K562 (cell line): ENCODE measurements around the gene EZH1. TPM values are rescaled to one million over a fixed set of nuclear protein-coding genes. Genes with fewer than 3 reads are reported as not detected.

Experiments
- ATAC-seq: fragments of 200-7000 bp; cut with Tn5 transposase; 3 replicates; pipeline ENCODE4 v1.9.1; 2020; ENCODE audit warnings: moderate library complexity
- BruUV-seq: library from RNA; stranded (reverse); fragments of 400-500 nt; replicated peaks from 2 replicates; lab custom pipeline; 2021; lab: Mats Ljungman, UMichigan
- CTCF ChIA-PET: fragments of 300-600 bp; formaldehyde crosslinking; extraction: SDS; loops from one replicate; lab custom pipeline; 2021; ENCODE audit warnings: low intra/inter-chr PET ratio; lab: Yijun Ruan, JAX
- POLR2A ChIA-PET: fragments of 300-600, 350-650 bp; sonication (Branson Sonifier 250); formaldehyde crosslinking; extraction: SDS; loops from one replicate; lab custom pipeline; 2021; ENCODE audit warnings: antibody characterized with exemption, inconsistent platforms; lab: Yijun Ruan, JAX
- DNase-seq, 4 experiments: peaks; one replicate each; pipeline versions ENCODE4 v3.0.0 to v3.0.0-alpha.2; 2011 to 2018; ENCODE audit warnings: low spot score in 3 of 4, mixed read lengths in 3 of 4; ENCODE audit errors: extremely low read depth in 1 of 4
- FAIRE-seq: peaks from 2 replicates; lab custom pipeline; 2011; peaks lifted over from hg19 to GRCh38; lab: Jason Lieb, UNC
- H2AFZ ChIP-seq: 2 replicates; pipeline ENCODE4 v1.6.0; 2011; ENCODE audit warnings: low read depth, low read length, control low read depth, inconsistent platforms
- H3K27ac ChIP-seq: fragments of 200-600 bp; 3 replicates; pipeline ENCODE4 v1.8.0; 2011; ENCODE audit warnings: low read depth, mild to moderate bottlenecking, control low read depth, inconsistent platforms, low read length, moderate library complexity, mixed read lengths; ENCODE audit errors: extremely low read depth
- H3K27me3 ChIP-seq, 2 experiments: fragments of 300-600 bp in 1 of 2; 2 replicates in 1 of 2; 3 replicates in 1 of 2; pipeline versions ENCODE4 v1.6.0 to v1.8.0; 2011; ENCODE audit warnings: inconsistent platforms in 2 of 2, low read length in 2 of 2, mild to moderate bottlenecking in 1 of 2, mixed read lengths in 1 of 2, moderate library complexity in 1 of 2; ENCODE audit not compliant: control insufficient read depth in 2 of 2, insufficient read depth in 2 of 2
- H3K36me3 ChIP-seq: fragments of 300-600 bp; 3 replicates; pipeline ENCODE4 v1.8.0; 2011; ENCODE audit warnings: mild to moderate bottlenecking, low read length, inconsistent platforms; ENCODE audit not compliant: control insufficient read depth, insufficient read depth
- H3K4me1 ChIP-seq, 2 experiments: fragments of 200-600 bp in 1 of 2; replicated peaks in 1 of 2; 2 replicates in 1 of 2; 3 replicates in 1 of 2; pipeline versions ENCODE4 v1.5.1 to v1.8.0; 2011; ENCODE audit warnings: inconsistent platforms in 2 of 2, low read length in 2 of 2, mild to moderate bottlenecking in 1 of 2, mixed read lengths in 1 of 2, moderate library complexity in 1 of 2; ENCODE audit not compliant: control insufficient read depth in 2 of 2, insufficient read depth in 2 of 2
- H3K4me2 ChIP-seq: 2 replicates; pipeline ENCODE4 v1.6.1; 2011; ENCODE audit warnings: low read length, control low read depth, inconsistent platforms, mixed read lengths; ENCODE audit not compliant: insufficient read depth
- H3K4me3 ChIP-seq: fragments of 200-600 bp; sonication (generic), shearing (Covaris generic); 2 replicates; pipeline ENCODE4 v1.5.1; 2016; ENCODE audit warnings: control low read depth, inconsistent platforms
- H3K79me2 ChIP-seq: fragments of 200-600 bp; 3 replicates; pipeline ENCODE4 v1.8.0; 2011; ENCODE audit warnings: low read length, inconsistent platforms; ENCODE audit not compliant: control insufficient read depth, insufficient read depth
- H3K9ac ChIP-seq, 2 experiments: 2 replicates each; pipeline versions ENCODE4 v1.6.0 to v1.6.1; 2011; ENCODE audit warnings: low read depth in 2 of 2, low read length in 2 of 2, control low read depth in 1 of 2, inconsistent platforms in 1 of 2, mild to moderate bottlenecking in 1 of 2, mixed read lengths in 1 of 2; ENCODE audit not compliant: insufficient read depth in 1 of 2
- H3K9me1 ChIP-seq: one replicate; pipeline ENCODE4 v1.6.0; 2011; ENCODE audit warnings: inconsistent platforms, mild to moderate bottlenecking, low read length, moderate library complexity; ENCODE audit not compliant: control insufficient read depth, insufficient read depth
- H3K9me3 ChIP-seq: replicated peaks from 2 replicates; pipeline ENCODE4 v1.5.1; 2011; ENCODE audit warnings: low read depth, low read length, inconsistent platforms; ENCODE audit not compliant: control insufficient read depth, insufficient read depth
- H4K20me1 ChIP-seq: replicated peaks from 2 replicates; pipeline ENCODE4 v1.6.1; 2011; ENCODE audit warnings: low read length, inconsistent platforms, mixed read lengths; ENCODE audit not compliant: control insufficient read depth, insufficient read depth
- GATA2 ChIP-seq: sonication (generic); formaldehyde crosslinking; IDR thresholded peaks from 2 replicates; pipeline ENCODE4 v1.4.0; 2020; ENCODE audit warnings: mild to moderate bottlenecking, missing genetic modification reagents
- NCOA1 ChIP-seq: fragments of 450-650 bp; IDR thresholded peaks from 2 replicates; pipeline ENCODE4 v1.6.1; 2016; ENCODE audit warnings: low read depth
- POLR2B ChIP-seq: fragments of 450-650 bp; IDR thresholded peaks from 2 replicates; pipeline ENCODE4 v1.6.1; 2018; ENCODE audit warnings: low read depth; ENCODE audit not compliant: partially characterized antibody
- ZNF449 ChIP-seq: fragments of 250-450 bp; sonication (Bioruptor Pico); IDR thresholded peaks from 2 replicates; pipeline ENCODE4 v1.8.0; 2022; ENCODE audit warnings: moderate library complexity, mild to moderate bottlenecking, inconsistent platforms
- WGBS: fragments of 100-300 bp; shearing (Covaris generic); methylation state at CpG from one replicate; pipeline ENCODE4 v1.1.6; 2016; ENCODE audit warnings: low coverage, mixed read lengths; ENCODE audit not compliant: insufficient coverage; ENCODE audit errors: missing lambda C conversion rate; 5-methylcytosine and 5-hydroxymethylcytosine counted together
- in situ Hi-C: fragments of 300-500 bp; cut with MboI; formaldehyde crosslinking; loops from 4 replicates; pipeline ENCODE4 v1.15.0; 2018; ENCODE audit warnings: inconsistent platforms, mixed read lengths
- intact Hi-C: fragments of 100-400 bp; cut with micrococcal nuclease; formaldehyde crosslinking; loops from 2 replicates; pipeline ENCODE4 v1.14.2; 2022
- polyA plus RNA-seq, 8 experiments: library from polyadenylated mRNA; depleted of rRNA in 4 of 8; stranded (reverse) in 5 of 8; unstranded in 3 of 8; fragments of >200 nt; fragmentation: Nextera tagmentation in 2 of 8; fragmentation: Illumina TruSeq in 1 of 8; extraction: Ambion mirVana in 2 of 8; extraction: Trizol in 1 of 8; gene quantifications; 2 replicates each; pipeline versions ENCODE4 v1.2.1 to v1.2.3, GENCODE V29; 2011 to 2014; ENCODE audit warnings: inconsistent platforms in 1 of 8, missing spikeins in 1 of 8
- total RNA-seq, 7 experiments: library from RNA; depleted of rRNA in 6 of 7; stranded (reverse); fragments of >200 nt in 6 of 7; fragmentation: Illumina TruSeq in 2 of 7; extraction: Trizol in 2 of 7; gene quantifications; 2 replicates each; pipeline versions ENCODE4 v1.2.1 to v1.2.3, GENCODE V29; 2011 to 2021; ENCODE audit warnings: low replicate concordance in 1 of 7

EZH1 gene
- total and polyA plus RNA-seq, 9 of the 15 experiments (the other 6 are each of a cell fraction or from before 2014, with no cell fraction given): 8.6 to 40.8 (median 22.9) TPM

- Histone ChIP-seq H3K4me2 (no peak overlapping the region), H3K79me2 (no peaks in the 10 kb centered on the region)
- POLR2A ChIA-PET: interaction anchor here (2.0 kb wide), 1 partner anchor 14 kb away, joined by 11 read pairs; no protein-coding TSS in a partner anchor
- no peak for TF ChIP-seq GATA2 (CRISPR knock-in tag)
- TF ChIP-seq POLR2B: no peak
- TF ChIP-seq NCOA1: no peak
- TF ChIP-seq ZNF449 (CRISPR knock-in tag): no peak
- TF ChIP-seq, all 486 proteins: peak for 0
- in situ Hi-C loops (no loop called here), intact Hi-C loops (no loop called here)
- WGBS: 77% methylated on average over 13 of the region's 14 CpGs
- H3K4me3 ChIP-seq: no peak overlapping the region
- H3K36me3 ChIP-seq: no peaks in the 10 kb centered on the region
- H3K9ac ChIP-seq: peak overlapping the region in 1 of 2 experiments; percentile 15; a peak in 1 of 4 replicates
- H3K9me3 ChIP-seq: no peaks in the 10 kb centered on the region
- no peaks in the 10 kb centered on the region for H3K27me3 ChIP-seq
- H2AFZ ChIP-seq: no peak overlapping the region
- ATAC-seq: no peak
- H3K27ac ChIP-seq: no peak overlapping the region; the same call in 2 of the 3 replicates
- no peak for FAIRE-seq
- no peaks in the 10 kb centered on the region for H4K20me1 ChIP-seq
- H3K4me1 ChIP-seq: peaks cover 6 to 55% of the 10 kb centered on the region in 2 experiments
- no peak for DNase-seq
- no peaks in the 10 kb centered on the region for H3K9me1 ChIP-seq
- CTCF ChIA-PET: no interaction called here
- BruUV-seq: no TSS peak
These were observed 59.0 kb downstream of the EZH1 start for GRCh38 chr17:42685831-42686230.
